HL-60 (cell line): ENCODE results near the gene UCHL3.

Experiments used
- DNase-seq, 2 experiments: peaks; one replicate each; pipeline ENCODE4 v3.0.0-alpha.2; 2010 to 2020; ENCODE audit warnings: low read depth in 1 of 2, low spot score in 1 of 2
- H3K27ac ChIP-seq: fragments of 250-450 bp; sonication (Bioruptor Pico); replicated peaks from 2 replicates; pipeline ENCODE4 v1.5.1; 2020; ENCODE audit warnings: mild to moderate bottlenecking, moderate library complexity
- H3K27me3 ChIP-seq: fragments of 250-450 bp; sonication (Bioruptor Pico); 2 replicates; pipeline ENCODE4 v1.5.1; 2021; ENCODE audit warnings: mild to moderate bottlenecking, moderate library complexity; ENCODE audit not compliant: insufficient read depth, poor library complexity, severe bottlenecking
- H3K4me3 ChIP-seq: replicated peaks from 2 replicates; pipeline ENCODE4 v1.5.1; 2011; ENCODE audit warnings: mild to moderate bottlenecking, control low read depth, low read length; ENCODE audit not compliant: insufficient read depth
- CTCF ChIP-seq: IDR thresholded peaks from one replicate; pipeline ENCODE4 v1.5.1; 2011; ENCODE audit warnings: low read length, control low read depth, inconsistent platforms; ENCODE audit not compliant: insufficient read depth
- GABPA ChIP-seq: IDR thresholded peaks from 2 replicates; pipeline ENCODE4 v1.6.1; 2012; ENCODE audit warnings: low read depth
- POLR2AphosphoS5 ChIP-seq: IDR thresholded peaks from 2 replicates; pipeline ENCODE4 v1.6.1; 2012; ENCODE audit warnings: low read depth
- REST ChIP-seq: IDR thresholded peaks from 2 replicates; pipeline ENCODE4 v1.6.1; 2012; ENCODE audit warnings: low read depth; ENCODE audit not compliant: insufficient replicate concordance
- SPI1 ChIP-seq: IDR thresholded peaks from 2 replicates; pipeline ENCODE4 v1.6.1; 2012; ENCODE audit warnings: low read depth, mild to moderate bottlenecking, borderline replicate concordance

UCHL3 gene

GRCh38 chr13:75579529-75579928 lies 29.9 kb downstream of the UCHL3 start:
- no peak for DNase-seq
- Histone ChIP-seq H3K4me3 (no peak overlapping the region), H3K27ac (no peak overlapping the region), H3K27me3 (no peaks in the 10 kb centered on the region)
- TF ChIP-seq SPI1 (no peak), REST (no peak)

GRCh38 chr13:75581874-75582640 lies 32.5 kb downstream of the UCHL3 start:
- no peak overlapping the region for H3K27ac ChIP-seq
- H3K27me3 ChIP-seq, result no peaks in the 10 kb centered on the region
- DNase-seq, result no peak
- TF ChIP-seq GABPA (no peak), SPI1 (no peak), POLR2AphosphoS5 (no peak), CTCF (no peak), REST (no peak)
- no peak overlapping the region for H3K4me3 ChIP-seq

GRCh38 chr13:75583091-75583490 lies 33.5 kb downstream of the UCHL3 start:
- TF ChIP-seq GABPA (no peak), REST (no peak), POLR2AphosphoS5 (no peak), SPI1 (no peak), CTCF (no peak)
- Histone ChIP-seq H3K27ac (no peak overlapping the region), H3K4me3 (no peak overlapping the region), H3K27me3 (no peaks in the 10 kb centered on the region)
- DNase-seq, result no peak
